ENCODE measurements around the gene ASB5.

Gene ASB5

DNA sequence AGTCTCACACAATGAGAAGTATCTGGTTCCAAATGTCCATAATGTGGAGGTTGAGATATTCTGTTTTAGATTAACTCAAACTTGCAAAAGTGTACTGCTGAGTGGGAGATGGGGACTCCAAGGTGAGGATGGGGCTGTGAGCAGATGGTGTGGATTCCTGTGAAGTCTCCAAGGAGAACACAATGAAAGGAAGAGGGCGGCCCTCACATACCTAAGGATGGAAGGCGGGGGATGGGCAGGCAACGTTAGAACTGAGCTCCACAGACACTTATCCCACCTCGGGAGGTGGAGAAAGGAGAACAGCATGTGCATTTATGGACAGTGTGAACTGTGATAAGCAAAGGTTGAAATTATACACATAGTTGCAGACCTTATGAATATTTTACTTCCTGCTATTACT is 63.7 kb downstream of the ASB5 start:
- Histone ChIP-seq H3K27me3 (ENCODE audit: insufficient read depth, low read depth, severe bottlenecking) (no peaks in the 10 kb centered on the region), H3K4me3 (ENCODE audit: low read depth, low read length) (no peak overlapping the region), H3K9me3 (ENCODE audit: severe bottlenecking) (no peaks in the 10 kb centered on the region), H3K27ac (no peak overlapping the region), H3K36me3 (no peaks in the 10 kb centered on the region)
- TF ChIP-seq, protein P1, sequence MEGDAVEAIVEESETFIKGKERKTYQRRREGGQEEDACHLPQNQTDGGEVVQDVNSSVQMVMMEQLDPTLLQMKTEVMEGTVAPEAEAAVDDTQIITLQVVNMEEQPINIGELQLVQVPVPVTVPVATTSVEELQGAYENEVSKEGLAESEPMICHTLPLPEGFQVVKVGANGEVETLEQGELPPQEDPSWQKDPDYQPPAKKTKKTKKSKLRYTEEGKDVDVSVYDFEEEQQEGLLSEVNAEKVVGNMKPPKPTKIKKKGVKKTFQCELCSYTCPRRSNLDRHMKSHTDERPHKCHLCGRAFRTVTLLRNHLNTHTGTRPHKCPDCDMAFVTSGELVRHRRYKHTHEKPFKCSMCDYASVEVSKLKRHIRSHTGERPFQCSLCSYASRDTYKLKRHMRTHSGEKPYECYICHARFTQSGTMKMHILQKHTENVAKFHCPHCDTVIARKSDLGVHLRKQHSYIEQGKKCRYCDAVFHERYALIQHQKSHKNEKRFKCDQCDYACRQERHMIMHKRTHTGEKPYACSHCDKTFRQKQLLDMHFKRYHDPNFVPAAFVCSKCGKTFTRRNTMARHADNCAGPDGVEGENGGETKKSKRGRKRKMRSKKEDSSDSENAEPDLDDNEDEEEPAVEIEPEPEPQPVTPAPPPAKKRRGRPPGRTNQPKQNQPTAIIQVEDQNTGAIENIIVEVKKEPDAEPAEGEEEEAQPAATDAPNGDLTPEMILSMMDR (IDR thresholded peaks at IDR 0.05; ENCODE audit: low read depth, low read length): no peak
- no peak for DNase-seq

GRCh38 chr4:176198316-176198903 is 70.6 kb downstream of the ASB5 start:
- no peak for DNase-seq
- H3K27ac ChIP-seq: no peak overlapping the region
- no peaks in the 10 kb centered on the region for H3K27me3 ChIP-seq (ENCODE audit: insufficient read depth, low read depth, severe bottlenecking)
- H3K4me3 ChIP-seq (ENCODE audit: low read depth, low read length): no peak overlapping the region
- H3K9me3 ChIP-seq (ENCODE audit: severe bottlenecking): no peaks in the 10 kb centered on the region
- TF ChIP-seq, protein P1 (IDR thresholded peaks at IDR 0.05; ENCODE audit: low read depth, low read length): no peak
- no peaks in the 10 kb centered on the region for H3K36me3 ChIP-seq

DNA sequence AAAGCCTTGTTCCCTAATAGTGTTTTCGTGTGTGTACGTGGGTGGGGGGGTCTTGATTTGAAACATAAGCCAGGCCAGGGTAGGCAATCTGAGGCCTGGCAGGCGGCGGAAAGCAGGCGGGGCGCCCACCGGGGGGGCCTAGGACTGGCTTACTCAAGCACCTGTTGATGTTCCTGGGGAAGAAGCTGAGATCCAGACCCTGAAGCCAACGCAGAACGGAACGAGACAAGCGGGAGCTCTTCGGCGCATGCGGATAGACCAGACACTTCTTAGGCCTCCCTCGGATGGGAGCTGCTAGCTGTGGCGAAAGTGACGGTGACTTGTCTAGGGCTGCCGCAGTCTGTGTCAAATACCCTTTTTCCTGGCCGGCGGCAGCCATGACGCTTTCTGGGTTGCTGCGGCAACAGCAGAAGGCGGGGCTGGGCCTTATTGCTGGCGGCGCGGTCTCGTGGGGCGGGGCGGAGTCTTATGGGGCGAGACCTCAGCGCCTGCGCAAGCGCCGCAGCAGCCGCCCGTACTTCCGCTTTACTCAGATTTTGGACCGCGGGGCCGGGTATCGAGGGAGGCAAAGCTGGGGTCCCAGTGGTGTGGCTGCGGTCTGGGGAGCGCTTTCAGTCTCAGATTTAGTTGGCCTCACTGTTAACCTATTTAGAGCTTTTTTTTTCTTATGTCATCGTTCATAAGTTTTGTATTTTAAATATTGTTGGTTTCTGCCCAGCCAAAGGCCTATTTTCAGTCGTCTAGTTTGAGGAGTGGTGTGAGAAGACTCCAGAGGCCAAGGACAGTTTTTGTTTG is 73.6 kb downstream of the ASB5 start, which contains the start of gene SPATA4:
TSS of gene SPATA4 (minus strand) at position 402 of the 795 bp plus-strand sequence. CDS start at position 379, 23 bp downstream.
- Histone ChIP-seq H3K9me3 (ENCODE audit: severe bottlenecking) (no peaks in the 10 kb centered on the region), H3K27me3 (ENCODE audit: insufficient read depth, low read depth, severe bottlenecking) (no peaks in the 10 kb centered on the region), H3K4me3 (ENCODE audit: low read depth, low read length) (peak within 1 kb of the TSS; percentile 78), H3K36me3 (no peaks in the 10 kb centered on the region), H3K27ac (peak within 1 kb of the TSS; percentile 45)
- DNase-seq: peak; percentile 98
- TF ChIP-seq, protein P1 (IDR thresholded peaks at IDR 0.05; ENCODE audit: low read depth, low read length): no peak

DNA sequence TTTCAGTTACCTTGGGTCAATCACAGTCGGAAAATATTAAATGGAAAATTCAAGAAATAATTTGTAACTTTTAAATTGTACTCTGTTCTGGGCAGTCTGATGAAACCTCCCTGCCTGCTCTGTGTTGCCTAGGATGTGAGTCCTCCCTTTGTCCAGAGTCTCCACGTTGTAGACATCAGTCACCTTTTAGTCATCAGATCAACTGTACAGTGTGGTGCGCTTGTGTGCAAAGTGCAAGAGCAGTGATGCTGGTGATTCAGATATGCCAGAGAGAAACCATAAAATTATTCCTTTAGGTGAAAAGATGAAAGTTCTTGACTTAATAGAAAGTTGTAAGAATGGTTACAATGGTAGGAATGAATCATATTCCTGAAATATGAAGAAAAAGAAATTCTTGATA is 75.1 kb downstream of the ASB5 start:
- no peak for DNase-seq
- Histone ChIP-seq H3K27ac (no peak overlapping the region), H3K9me3 (ENCODE audit: severe bottlenecking) (no peaks in the 10 kb centered on the region), H3K4me3 (ENCODE audit: low read depth, low read length) (no peak overlapping the region), H3K36me3 (no peaks in the 10 kb centered on the region), H3K27me3 (ENCODE audit: insufficient read depth, low read depth, severe bottlenecking) (no peaks in the 10 kb centered on the region)
- TF ChIP-seq, protein P1 (IDR thresholded peaks at IDR 0.05; ENCODE audit: low read depth, low read length): no peak

DNA sequence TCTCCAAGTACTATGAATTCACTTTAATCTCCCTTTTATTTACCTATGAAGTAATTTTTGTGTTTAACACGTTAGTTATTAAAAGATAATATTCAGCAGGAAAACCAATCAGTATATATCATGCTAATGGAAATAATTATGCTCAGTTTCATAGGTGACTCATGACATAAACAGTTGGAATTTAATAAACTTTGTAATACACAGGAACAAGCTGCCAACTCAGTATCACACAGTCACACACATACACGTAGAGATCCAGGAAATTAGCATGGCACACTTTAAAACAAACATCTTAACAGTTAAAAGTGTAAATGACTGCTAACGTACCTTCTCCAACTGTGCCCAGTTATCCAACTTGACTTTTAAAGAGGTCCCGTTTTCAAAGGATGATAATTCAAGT is 75.9 kb downstream of the ASB5 start:
- Histone ChIP-seq H3K27ac (no peak overlapping the region), H3K4me3 (ENCODE audit: low read depth, low read length) (no peak overlapping the region), H3K36me3 (no peaks in the 10 kb centered on the region), H3K27me3 (ENCODE audit: insufficient read depth, low read depth, severe bottlenecking) (no peaks in the 10 kb centered on the region), H3K9me3 (ENCODE audit: severe bottlenecking) (no peaks in the 10 kb centered on the region)
- no peak for DNase-seq
- TF ChIP-seq, protein P1 (IDR thresholded peaks at IDR 0.05; ENCODE audit: low read depth, low read length): no peak

Data from WERI-Rb-1 (cell line).